ENCODE measurements around the gene PSD4.

Gene PSD4

GRCh38 chr2:113137827-113138226, 35.9 kb upstream of the PSD4 start:
- TF ChIP-seq CTCF (IDR thresholded peaks at IDR 0.05), result no peak

- TF ChIP-seq CTCF (IDR thresholded peaks at IDR 0.05), result peak; percentile 67
Observed at GRCh38 chr2:113138428-113139322, 35.1 kb upstream of the PSD4 start.

- TF ChIP-seq CTCF (IDR thresholded peaks at IDR 0.05), result no peak
Observed at GRCh38 chr2:113141451-113141850, 32.3 kb upstream of the PSD4 start.

- TF ChIP-seq CTCF (IDR thresholded peaks at IDR 0.05), result no peak
Observed at GRCh38 chr2:113142290-113142689, 31.5 kb upstream of the PSD4 start.

GRCh38 chr2:113144259-113144658, 29.5 kb upstream of the PSD4 start:
- no peak for TF ChIP-seq CTCF (IDR thresholded peaks at IDR 0.05)

GRCh38 chr2:113148606-113149552, 24.9 kb upstream of the PSD4 start:
- TF ChIP-seq CTCF (IDR thresholded peaks at IDR 0.05), result no peak

- no peak for TF ChIP-seq CTCF (IDR thresholded peaks at IDR 0.05)
Observed at GRCh38 chr2:113149553-113150257, 24.1 kb upstream of the PSD4 start.

Data from LNCAP (cell line).